Measurements from ENCODE around the gene TRIM7.

- TF ChIP-seq CTCF (conservative IDR thresholded peaks at IDR 0.05; ENCODE audit: low read depth, low read length) (no peak), EZH2 (IDR thresholded peaks at IDR 0.05; ENCODE audit: borderline replicate concordance, low read depth, low read length, poor library complexity, severe bottlenecking) (no peak)
Observed at GRCh38 chr5:181218795-181219124, 13.8 kb upstream of the TRIM7 start.
